Glutamatergic neuron (in vitro differentiated cells): ENCODE results near the gene MRAP. TPM values are rescaled to one million over a fixed set of nuclear protein-coding genes. Genes with fewer than 3 reads are reported as not detected.

Experiments used
- DNase-seq: peaks from one replicate; pipeline ENCODE4 v3.0.0; 2022
- H3K27ac Mint-ChIP-seq: one replicate; pipeline ENCODE4 v1.8.0; 2020; ENCODE audit warnings: mild to moderate bottlenecking, mixed read lengths, inconsistent platforms; ENCODE audit not compliant: unreplicated experiment
- H3K27me3 Mint-ChIP-seq: one replicate; pipeline ENCODE4 v1.8.0; 2020; ENCODE audit warnings: mild to moderate bottlenecking, moderate library complexity, mixed read lengths, inconsistent platforms; ENCODE audit not compliant: unreplicated experiment
- H3K36me3 Mint-ChIP-seq: one replicate; pipeline ENCODE4 v1.8.0; 2020; ENCODE audit warnings: mild to moderate bottlenecking, mixed read lengths, inconsistent platforms; ENCODE audit not compliant: unreplicated experiment
- H3K4me1 Mint-ChIP-seq: one replicate; pipeline ENCODE4 v1.8.0; 2020; ENCODE audit warnings: mild to moderate bottlenecking, low read depth, mixed read lengths, inconsistent platforms; ENCODE audit not compliant: unreplicated experiment
- H3K4me3 Mint-ChIP-seq: one replicate; pipeline ENCODE4 v1.8.0; 2020; ENCODE audit warnings: mild to moderate bottlenecking, mixed read lengths, inconsistent platforms; ENCODE audit not compliant: unreplicated experiment
- H3K9me3 Mint-ChIP-seq: one replicate; pipeline ENCODE4 v1.8.0; 2020; ENCODE audit warnings: mild to moderate bottlenecking, moderate library complexity, mixed read lengths, inconsistent platforms; ENCODE audit not compliant: unreplicated experiment
- CTCF ChIP-seq: fragments of 200-600 bp; sonication (generic); IDR thresholded peaks from one replicate; pipeline ENCODE4 v1.5.0; 2021; ENCODE audit not compliant: partially characterized antibody, unreplicated experiment
- total RNA-seq: library from RNA; stranded (reverse); fragmentation: NEBNext Ultra II Directional; extraction: Animal tissue kit (Norgen Biotek cat#: 25700); gene quantifications from one replicate; pipeline ENCODE4 v1.2.1, GENCODE V29; 2021; ENCODE audit not compliant: unreplicated experiment

The MRAP gene
- total RNA-seq, 1 donor from 2014 or later: not detected

- no peak overlapping the region for H3K4me3 Mint-ChIP-seq
- H3K9me3 Mint-ChIP-seq: peaks cover 4% of the 10 kb centered on the region
- no peak for DNase-seq
- TF ChIP-seq CTCF: no peak
- H3K4me1 Mint-ChIP-seq: peaks cover 15% of the 10 kb centered on the region
- no peak overlapping the region for H3K27ac Mint-ChIP-seq
- H3K36me3 Mint-ChIP-seq: no peaks in the 10 kb centered on the region
- no peaks in the 10 kb centered on the region for H3K27me3 Mint-ChIP-seq
Observed at GRCh38 chr21:32311621-32312020, 13.0 kb downstream of the MRAP start.

- Mint-ChIP-seq H3K4me1 (peaks cover 15% of the 10 kb centered on the region), H3K27ac (no peak overlapping the region), H3K27me3 (no peaks in the 10 kb centered on the region), H3K4me3 (no peak overlapping the region), H3K36me3 (no peaks in the 10 kb centered on the region), H3K9me3 (peaks cover 1% of the 10 kb centered on the region)
- TF ChIP-seq CTCF: no peak
- no peak for DNase-seq
Observed at GRCh38 chr21:32312326-32312725, 13.7 kb downstream of the MRAP start.

- no peak overlapping the region for H3K4me3 Mint-ChIP-seq
- no peaks in the 10 kb centered on the region for H3K27me3 Mint-ChIP-seq
- no peak for TF ChIP-seq CTCF
- H3K9me3 Mint-ChIP-seq: peaks cover 1% of the 10 kb centered on the region
- no peak overlapping the region for H3K27ac Mint-ChIP-seq
- peaks cover 15% of the 10 kb centered on the region for H3K4me1 Mint-ChIP-seq
- DNase-seq: no peak
- H3K36me3 Mint-ChIP-seq: no peaks in the 10 kb centered on the region
Observed at GRCh38 chr21:32312976-32313375, 14.3 kb downstream of the MRAP start.

- H3K9me3 Mint-ChIP-seq: peaks cover 3% of the 10 kb centered on the region
- H3K4me1 Mint-ChIP-seq: peaks cover 17% of the 10 kb centered on the region
- peaks cover under 1% of the 10 kb centered on the region for H3K36me3 Mint-ChIP-seq
- no peak overlapping the region for H3K27ac Mint-ChIP-seq
- TF ChIP-seq CTCF: no peak
- no peak overlapping the region for H3K4me3 Mint-ChIP-seq
- no peak for DNase-seq
- no peaks in the 10 kb centered on the region for H3K27me3 Mint-ChIP-seq
Observed at GRCh38 chr21:32314806-32315205, 16.2 kb downstream of the MRAP start.

GRCh38 chr21:32315511-32316281 is 17.0 kb downstream of the MRAP start:
- Mint-ChIP-seq H3K4me3 (no peak overlapping the region), H3K36me3 (peaks cover 6% of the 10 kb centered on the region), H3K9me3 (peaks cover 7% of the 10 kb centered on the region), H3K4me1 (peaks cover 26% of the 10 kb centered on the region), H3K27me3 (peaks cover 3% of the 10 kb centered on the region), H3K27ac (no peak overlapping the region)
- no peak for TF ChIP-seq CTCF
- DNase-seq: no peak
